K562 (cell line): ENCODE results near the gene DLX6. TPM values are rescaled to one million over a fixed set of nuclear protein-coding genes. Genes with fewer than 3 reads are reported as not detected.

ENCODE experiments used
- ATAC-seq: fragments of 200-7000 bp; cut with Tn5 transposase; 3 replicates; pipeline ENCODE4 v1.9.1; 2020; ENCODE audit warnings: moderate library complexity
- BruUV-seq: library from RNA; stranded (reverse); fragments of 400-500 nt; replicated peaks from 2 replicates; lab custom pipeline; 2021; lab: Mats Ljungman, UMichigan
- CTCF ChIA-PET: fragments of 300-600 bp; formaldehyde crosslinking; extraction: SDS; loops from one replicate; lab custom pipeline; 2021; ENCODE audit warnings: low intra/inter-chr PET ratio; lab: Yijun Ruan, JAX
- POLR2A ChIA-PET: fragments of 300-600, 350-650 bp; sonication (Branson Sonifier 250); formaldehyde crosslinking; extraction: SDS; loops from one replicate; lab custom pipeline; 2021; ENCODE audit warnings: antibody characterized with exemption, inconsistent platforms; lab: Yijun Ruan, JAX
- DNase-seq, 4 experiments: peaks; one replicate each; pipeline versions ENCODE4 v3.0.0 to v3.0.0-alpha.2; 2011 to 2018; ENCODE audit warnings: low spot score in 3 of 4, mixed read lengths in 3 of 4; ENCODE audit errors: extremely low read depth in 1 of 4
- FAIRE-seq: peaks from 2 replicates; lab custom pipeline; 2011; peaks lifted over from hg19 to GRCh38; lab: Jason Lieb, UNC
- H2AFZ ChIP-seq: 2 replicates; pipeline ENCODE4 v1.6.0; 2011; ENCODE audit warnings: low read depth, low read length, control low read depth, inconsistent platforms
- H3K27ac ChIP-seq: fragments of 200-600 bp; 3 replicates; pipeline ENCODE4 v1.8.0; 2011; ENCODE audit warnings: low read depth, mild to moderate bottlenecking, control low read depth, inconsistent platforms, low read length, moderate library complexity, mixed read lengths; ENCODE audit errors: extremely low read depth
- H3K27me3 ChIP-seq, 2 experiments: fragments of 300-600 bp in 1 of 2; 2 replicates in 1 of 2; 3 replicates in 1 of 2; pipeline versions ENCODE4 v1.6.0 to v1.8.0; 2011; ENCODE audit warnings: inconsistent platforms in 2 of 2, low read length in 2 of 2, mild to moderate bottlenecking in 1 of 2, mixed read lengths in 1 of 2, moderate library complexity in 1 of 2; ENCODE audit not compliant: control insufficient read depth in 2 of 2, insufficient read depth in 2 of 2
- H3K36me3 ChIP-seq: fragments of 300-600 bp; 3 replicates; pipeline ENCODE4 v1.8.0; 2011; ENCODE audit warnings: mild to moderate bottlenecking, low read length, inconsistent platforms; ENCODE audit not compliant: control insufficient read depth, insufficient read depth
- H3K4me1 ChIP-seq, 2 experiments: fragments of 200-600 bp in 1 of 2; replicated peaks in 1 of 2; 2 replicates in 1 of 2; 3 replicates in 1 of 2; pipeline versions ENCODE4 v1.5.1 to v1.8.0; 2011; ENCODE audit warnings: inconsistent platforms in 2 of 2, low read length in 2 of 2, mild to moderate bottlenecking in 1 of 2, mixed read lengths in 1 of 2, moderate library complexity in 1 of 2; ENCODE audit not compliant: control insufficient read depth in 2 of 2, insufficient read depth in 2 of 2
- H3K4me2 ChIP-seq: 2 replicates; pipeline ENCODE4 v1.6.1; 2011; ENCODE audit warnings: low read length, control low read depth, inconsistent platforms, mixed read lengths; ENCODE audit not compliant: insufficient read depth
- H3K4me3 ChIP-seq: fragments of 200-600 bp; sonication (generic), shearing (Covaris generic); 2 replicates; pipeline ENCODE4 v1.5.1; 2016; ENCODE audit warnings: control low read depth, inconsistent platforms
- H3K79me2 ChIP-seq: fragments of 200-600 bp; 3 replicates; pipeline ENCODE4 v1.8.0; 2011; ENCODE audit warnings: low read length, inconsistent platforms; ENCODE audit not compliant: control insufficient read depth, insufficient read depth
- H3K9ac ChIP-seq, 2 experiments: 2 replicates each; pipeline versions ENCODE4 v1.6.0 to v1.6.1; 2011; ENCODE audit warnings: low read depth in 2 of 2, low read length in 2 of 2, control low read depth in 1 of 2, inconsistent platforms in 1 of 2, mild to moderate bottlenecking in 1 of 2, mixed read lengths in 1 of 2; ENCODE audit not compliant: insufficient read depth in 1 of 2
- H3K9me1 ChIP-seq: one replicate; pipeline ENCODE4 v1.6.0; 2011; ENCODE audit warnings: inconsistent platforms, mild to moderate bottlenecking, low read length, moderate library complexity; ENCODE audit not compliant: control insufficient read depth, insufficient read depth
- H3K9me3 ChIP-seq: replicated peaks from 2 replicates; pipeline ENCODE4 v1.5.1; 2011; ENCODE audit warnings: low read depth, low read length, inconsistent platforms; ENCODE audit not compliant: control insufficient read depth, insufficient read depth
- H4K20me1 ChIP-seq: replicated peaks from 2 replicates; pipeline ENCODE4 v1.6.1; 2011; ENCODE audit warnings: low read length, inconsistent platforms, mixed read lengths; ENCODE audit not compliant: control insufficient read depth, insufficient read depth
- DPF2 ChIP-seq: fragments of 450-650 bp; IDR thresholded peaks from 2 replicates; pipeline ENCODE4 v1.6.1; 2016
- ZFX ChIP-seq: sonication (generic); formaldehyde crosslinking; IDR thresholded peaks from 2 replicates; pipeline ENCODE4 v1.8.0; 2022; ENCODE audit warnings: mild to moderate bottlenecking, missing genetic modification reagents, moderate library complexity
- WGBS: fragments of 100-300 bp; shearing (Covaris generic); methylation state at CpG from one replicate; pipeline ENCODE4 v1.1.6; 2016; ENCODE audit warnings: low coverage, mixed read lengths; ENCODE audit not compliant: insufficient coverage; ENCODE audit errors: missing lambda C conversion rate; 5-methylcytosine and 5-hydroxymethylcytosine counted together
- in situ Hi-C: fragments of 300-500 bp; cut with MboI; formaldehyde crosslinking; loops from 4 replicates; pipeline ENCODE4 v1.15.0; 2018; ENCODE audit warnings: inconsistent platforms, mixed read lengths
- intact Hi-C: fragments of 100-400 bp; cut with micrococcal nuclease; formaldehyde crosslinking; loops from 2 replicates; pipeline ENCODE4 v1.14.2; 2022
- polyA plus RNA-seq, 8 experiments: library from polyadenylated mRNA; depleted of rRNA in 4 of 8; stranded (reverse) in 5 of 8; unstranded in 3 of 8; fragments of >200 nt; fragmentation: Nextera tagmentation in 2 of 8; fragmentation: Illumina TruSeq in 1 of 8; extraction: Ambion mirVana in 2 of 8; extraction: Trizol in 1 of 8; gene quantifications; 2 replicates each; pipeline versions ENCODE4 v1.2.1 to v1.2.3, GENCODE V29; 2011 to 2014; ENCODE audit warnings: inconsistent platforms in 1 of 8, missing spikeins in 1 of 8
- total RNA-seq, 7 experiments: library from RNA; depleted of rRNA in 6 of 7; stranded (reverse); fragments of >200 nt in 6 of 7; fragmentation: Illumina TruSeq in 2 of 7; extraction: Trizol in 2 of 7; gene quantifications; 2 replicates each; pipeline versions ENCODE4 v1.2.1 to v1.2.3, GENCODE V29; 2011 to 2021; ENCODE audit warnings: low replicate concordance in 1 of 7

Gene DLX6
- total and polyA plus RNA-seq, 9 of the 15 experiments (the other 6 are each of a cell fraction or from before 2014, with no cell fraction given): not detected

DNA sequence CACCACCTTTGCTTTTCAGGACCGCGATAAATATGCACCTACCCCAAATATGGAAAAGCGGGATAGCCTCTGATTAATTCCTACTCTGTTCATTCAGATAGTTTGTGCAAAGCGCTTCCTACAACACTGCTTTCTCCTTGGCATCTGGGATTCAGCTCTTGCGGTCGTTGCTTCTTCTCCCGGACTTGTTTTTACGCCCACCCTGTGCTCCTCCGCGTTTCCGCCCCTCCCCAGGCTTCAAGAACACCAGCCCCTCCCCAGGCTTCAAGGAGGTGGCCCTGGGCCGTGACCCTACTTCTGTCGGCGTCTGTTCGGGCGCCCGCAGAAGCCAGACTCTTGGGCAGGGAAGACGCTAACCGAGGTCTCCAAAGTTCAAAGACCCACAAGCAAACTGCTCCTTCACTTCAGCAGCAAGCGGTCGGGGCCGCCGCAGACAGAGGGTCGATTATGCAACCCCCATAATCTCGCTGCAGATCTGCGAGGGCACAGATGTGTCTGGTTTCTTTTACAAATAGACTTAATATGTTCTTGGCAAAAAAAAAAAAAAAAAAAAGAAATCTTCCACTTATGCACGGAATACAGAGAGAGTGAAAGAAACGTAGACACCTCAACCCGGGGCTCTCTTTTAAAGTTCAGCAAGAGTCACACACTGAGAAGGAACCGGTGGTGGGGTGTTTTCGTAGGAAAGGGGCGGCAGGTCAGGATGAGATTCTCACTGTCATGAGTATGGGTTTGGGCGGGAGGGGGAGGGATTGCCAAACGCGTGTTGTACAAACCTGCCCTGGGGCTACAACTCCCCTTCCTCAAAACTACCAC lies 17.3 kb downstream of the DLX6 start:
- no peaks in the 10 kb centered on the region for H3K79me2 ChIP-seq
- H3K27me3 ChIP-seq: peaks cover 83 to 92% of the 10 kb centered on the region in 2 experiments
- H3K9ac ChIP-seq: no peak overlapping the region
- H3K4me3 ChIP-seq: no peak overlapping the region
- FAIRE-seq: no peak
- H2AFZ ChIP-seq: no peak overlapping the region
- BruUV-seq: no TSS peak
- 0 out of 2 replicates have a peak, but pooled peaks cover 3% of the 10 kb centered on the region for H4K20me1 ChIP-seq
- no peak overlapping the region for H3K27ac ChIP-seq
- H3K36me3 ChIP-seq: no peaks in the 10 kb centered on the region
- in situ Hi-C loops (loop anchor here (10.0 kb wide), 1 partner anchor 1108 kb away; no protein-coding TSS in a partner anchor), intact Hi-C loops (no loop called here)
- CTCF ChIA-PET: no interaction called here
- no peak for TF ChIP-seq ZFX
- TF ChIP-seq DPF2: no peak
- H3K4me1 ChIP-seq: peaks cover 0 to 15% of the 10 kb centered on the region in 2 experiments; a peak in 1 of 5 replicates
- POLR2A ChIA-PET: no interaction called here
- no peak for ATAC-seq
- no peaks in the 10 kb centered on the region for H3K9me1 ChIP-seq
- H3K9me3 ChIP-seq: no peaks in the 10 kb centered on the region
- no peak overlapping the region for H3K4me2 ChIP-seq
- DNase-seq: no peak
- WGBS: 7% methylated on average over 31 of the region's 35 CpGs
